ENCODE results near the gene ASMT.
"Not testable (repeated sequence)": the region's sequence is repeated elsewhere in the genome, so short reads cannot be mapped to it uniquely, and the experiment has no call there.

ASMT gene

DNA sequence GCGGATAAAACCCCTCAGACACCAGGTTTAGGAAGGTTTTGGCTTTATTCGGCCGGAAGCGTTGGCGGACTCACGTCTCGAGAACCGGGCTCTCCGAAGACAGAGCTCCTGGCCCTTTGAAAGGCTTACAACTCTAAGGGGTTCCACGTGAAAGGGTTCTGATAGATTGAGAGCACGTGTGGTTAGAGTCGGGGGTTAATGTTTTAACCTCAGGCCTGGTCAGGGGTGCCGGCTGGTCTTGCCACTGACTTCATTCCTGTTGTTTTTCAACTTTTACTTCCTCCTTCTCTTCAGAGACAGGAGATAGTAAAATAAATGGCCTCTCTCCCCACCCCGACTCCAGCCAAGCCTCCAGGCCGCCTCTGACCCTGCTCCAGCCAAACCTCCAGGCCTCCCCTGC is 4.7 kb upstream of the ASMT start:
- no peak for DNase-seq (ENCODE audit: low read depth, low spot score)
- in situ Hi-C loops (cut with HindIII; ENCODE audit: low sequenced_read_pairs): no loop called here
- no peak overlapping the region for H3K4me3 ChIP-seq (ENCODE audit: low read depth, low read length)

GRCh38 chrX:1610736-1611135 is 4.1 kb upstream of the ASMT start:
- no peak overlapping the region for H3K4me3 ChIP-seq (ENCODE audit: low read depth, low read length)
- no peak for DNase-seq (ENCODE audit: low read depth, low spot score)
- in situ Hi-C loops (cut with HindIII; ENCODE audit: low sequenced_read_pairs): no loop called here
- TF ChIP-seq CTCF (IDR thresholded peaks at IDR 0.05; ENCODE audit: low read depth, low read length): no peak

More for the DNA sequence above, 4.7 kb upstream of the ASMT start:
- TF ChIP-seq CTCF (IDR thresholded peaks at IDR 0.05; ENCODE audit: low read depth, low read length): no peak

DNA sequence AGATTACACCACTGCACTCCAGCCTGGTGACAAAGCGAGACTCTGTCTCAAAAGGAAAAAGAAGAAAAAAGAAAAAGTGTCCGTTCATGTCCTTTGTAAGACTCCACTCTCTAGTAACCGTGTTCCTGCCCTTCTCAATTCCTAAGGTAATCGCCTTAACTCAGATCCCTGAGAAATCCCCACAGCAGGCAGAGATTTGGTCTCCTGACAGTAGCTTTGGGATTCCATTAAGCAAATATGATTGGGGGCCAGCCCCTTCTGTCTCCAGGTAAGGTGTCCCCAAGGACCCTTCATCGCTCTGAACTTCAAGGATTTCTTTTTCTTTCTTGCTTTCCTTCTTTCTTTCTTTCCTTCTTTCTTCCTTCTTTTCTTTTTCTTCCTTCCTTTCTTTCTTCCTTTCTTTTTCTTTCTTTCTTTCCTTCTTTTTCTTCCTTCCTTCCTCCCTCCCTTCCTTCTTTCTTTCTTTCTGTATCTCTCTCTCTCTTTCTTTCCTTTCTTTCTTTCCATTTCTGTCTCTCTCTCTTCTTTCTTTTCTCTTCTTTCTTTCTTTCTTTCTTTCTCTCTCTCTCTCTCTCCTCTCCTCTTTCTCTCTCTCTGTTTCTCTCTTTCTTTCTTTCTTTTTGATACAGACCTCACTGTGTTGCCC is 2.1 kb upstream of the ASMT start:
- DNase-seq (ENCODE audit: low read depth, low spot score): no peak
- in situ Hi-C loops (cut with HindIII; ENCODE audit: low sequenced_read_pairs): no loop called here
- H3K4me3 ChIP-seq (ENCODE audit: low read depth, low read length): no peak overlapping the region
- TF ChIP-seq CTCF (IDR thresholded peaks at IDR 0.05; ENCODE audit: low read depth, low read length): no peak

DNA sequence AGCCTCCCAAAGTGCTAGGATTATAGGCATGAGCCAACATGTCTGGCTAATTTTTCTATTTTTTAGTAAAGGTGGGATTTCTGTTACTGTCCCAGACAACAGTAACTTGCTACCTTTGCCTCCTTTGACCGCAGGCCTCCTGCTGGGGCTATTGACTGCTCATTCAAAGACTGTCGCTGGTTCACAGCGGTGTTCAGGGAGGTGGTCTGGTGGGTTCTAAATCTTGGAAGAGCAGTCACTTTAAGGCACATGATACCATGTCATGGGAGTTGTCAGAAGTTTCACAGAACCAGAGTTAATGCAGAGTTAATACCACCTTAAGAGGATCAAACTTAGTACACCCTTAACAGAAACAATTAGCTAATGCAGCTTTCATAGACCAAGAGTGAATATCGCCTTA is 3.8 kb downstream of the ASMT start:
- no peak for DNase-seq (ENCODE audit: low read depth, low spot score)
- TF ChIP-seq CTCF (IDR thresholded peaks at IDR 0.05; ENCODE audit: low read depth, low read length): no peak
- in situ Hi-C loops (cut with HindIII; ENCODE audit: low sequenced_read_pairs): no loop called here
- no peak overlapping the region for H3K4me3 ChIP-seq (ENCODE audit: low read depth, low read length)

DNA sequence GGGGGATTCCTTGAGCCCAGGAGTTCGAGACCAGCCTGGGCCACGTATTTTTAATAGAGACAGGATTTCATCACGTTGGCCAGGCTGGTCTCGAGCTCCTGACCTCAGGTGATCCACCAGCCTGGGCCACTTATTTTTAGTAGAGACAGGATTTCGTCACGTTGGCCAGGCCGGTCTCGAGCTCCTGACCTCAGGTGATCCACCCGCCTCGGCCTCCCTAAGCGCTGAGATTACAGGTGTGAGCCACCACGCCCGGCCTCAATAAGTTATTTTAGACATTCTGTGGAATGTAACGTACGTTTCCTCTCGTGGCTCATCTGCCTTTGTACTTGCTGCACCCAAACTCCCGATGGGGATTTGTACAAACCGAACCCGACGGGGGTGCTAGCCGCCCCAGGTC is 8.8 kb downstream of the ASMT start:
- in situ Hi-C loops (cut with HindIII; ENCODE audit: low sequenced_read_pairs): no loop called here
- no peak for DNase-seq (ENCODE audit: low read depth, low spot score)
- TF ChIP-seq CTCF (IDR thresholded peaks at IDR 0.05; ENCODE audit: low read depth, low read length): no peak
- H3K4me3 ChIP-seq (ENCODE audit: low read depth, low read length): no peak overlapping the region

DNA sequence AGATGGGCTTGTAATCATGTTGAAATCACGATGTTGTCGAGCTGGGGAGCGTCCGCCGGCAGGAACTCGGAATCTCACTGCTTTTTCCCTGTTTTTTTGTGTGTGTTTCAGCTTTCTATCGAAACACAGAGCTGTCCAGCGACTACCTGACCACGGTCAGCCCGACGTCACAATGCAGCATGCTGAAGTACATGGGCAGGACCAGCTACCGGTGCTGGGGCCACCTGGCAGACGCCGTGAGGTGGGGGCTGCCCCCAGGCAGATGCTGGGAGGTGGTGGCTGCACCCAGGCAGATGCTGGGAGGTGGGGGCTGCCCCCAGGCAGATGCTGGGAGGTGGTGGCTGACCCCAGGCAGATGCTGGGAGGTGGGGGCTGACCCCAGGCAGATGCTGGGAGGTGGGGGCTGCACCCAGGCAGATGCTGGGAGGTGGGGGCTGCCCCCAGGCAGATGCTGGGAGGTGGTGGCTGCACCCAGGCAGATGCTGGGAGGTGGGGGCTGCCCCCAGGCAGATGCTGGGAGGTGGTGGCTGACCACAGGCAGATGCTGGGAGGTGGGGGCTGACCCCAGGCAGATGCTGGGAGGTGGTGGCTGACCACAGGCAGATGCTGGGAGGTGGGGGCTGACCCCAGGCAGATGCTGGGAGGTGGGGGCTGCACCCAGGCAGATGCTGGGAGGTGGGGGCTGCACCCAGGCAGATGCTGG is 9.4 kb downstream of the ASMT start:
- not testable (repeated sequence) for DNase-seq (ENCODE audit: low read depth, low spot score)

GRCh38 chrX:1624861-1625215 is 10.0 kb downstream of the ASMT start:
- H3K4me3 ChIP-seq (ENCODE audit: low read depth, low read length); DNase-seq (ENCODE audit: low read depth, low spot score); in situ Hi-C loops (cut with HindIII; ENCODE audit: low sequenced_read_pairs): not testable (repeated sequence)

More for the DNA sequence above, 9.4 kb downstream of the ASMT start:
- H3K4me3 ChIP-seq (ENCODE audit: low read depth, low read length); in situ Hi-C loops (cut with HindIII; ENCODE audit: low sequenced_read_pairs): not testable (repeated sequence)

Data from astrocyte of the spinal cord (primary cell).